HK-2 (cell line): ENCODE results near the gene UCN.
A peak's percentile ranks its signal among the peaks of the same experiment; 100 is the strongest.
"Not testable (repeated sequence)": the region's sequence is repeated elsewhere in the genome, so short reads cannot be mapped to it uniquely, and the experiment has no call there.

Source experiments
- DNase-seq: peaks from one replicate; pipeline ENCODE4 v3.0.0-alpha.2; 2018; ENCODE audit not compliant: unreplicated experiment

UCN gene

DNA sequence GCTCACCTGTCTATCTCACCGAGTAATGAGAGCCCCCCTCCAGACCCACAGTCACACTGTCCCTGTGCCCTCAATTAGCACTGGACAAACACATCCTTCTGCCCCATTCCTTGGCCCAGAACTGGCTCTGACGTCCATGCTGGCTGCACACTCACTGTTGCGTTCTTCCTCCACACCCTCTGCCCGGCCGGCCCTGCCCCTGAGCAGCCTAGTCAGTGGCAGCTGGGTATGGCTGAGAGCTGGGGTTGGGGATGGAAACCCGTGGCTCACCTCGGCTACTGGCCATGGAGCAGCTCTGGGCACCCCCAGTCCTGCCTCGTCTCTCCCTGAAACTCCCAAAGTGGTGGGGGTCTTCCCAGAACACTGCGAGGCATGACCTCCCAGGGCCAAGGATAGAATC is 6.5 kb upstream of the UCN start:
- DNase-seq = no peak

DNA sequence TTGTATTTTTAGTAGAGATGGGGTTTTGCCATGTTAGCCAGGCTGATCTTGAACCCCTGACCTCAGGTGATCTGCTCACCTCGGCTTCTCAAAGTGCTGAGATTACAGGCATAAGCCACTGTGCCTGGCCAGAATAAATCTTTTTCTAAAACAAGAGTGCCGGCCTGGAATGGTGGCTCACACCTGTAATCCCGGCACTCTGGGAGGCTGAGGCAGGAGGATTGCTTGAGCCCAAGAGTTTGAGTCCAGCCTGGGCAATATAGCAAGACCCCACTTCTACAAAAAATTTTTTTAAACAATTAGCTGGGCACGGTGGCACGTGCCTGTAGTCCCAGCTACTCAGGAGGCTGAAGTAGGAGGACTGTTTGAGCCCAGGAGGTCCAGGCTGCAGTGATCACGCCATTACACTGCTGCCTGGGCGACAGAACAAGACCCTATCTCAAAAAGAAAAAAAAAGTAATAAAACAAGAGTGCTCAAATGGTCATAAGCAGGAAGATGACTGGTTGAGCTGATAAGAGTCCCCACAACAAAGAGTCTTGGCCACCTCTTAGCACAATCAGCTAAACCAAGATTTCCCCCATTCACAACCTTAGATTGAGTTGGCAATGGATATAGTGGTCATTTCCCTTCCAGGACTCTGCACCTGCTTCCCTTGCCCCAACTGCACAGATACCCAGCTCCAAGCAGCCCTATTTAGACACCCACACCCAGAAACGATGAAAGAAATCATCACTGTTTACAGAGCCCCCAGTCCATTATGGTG is 5.8 kb upstream of the UCN start:
- DNase-seq = no peak

DNA sequence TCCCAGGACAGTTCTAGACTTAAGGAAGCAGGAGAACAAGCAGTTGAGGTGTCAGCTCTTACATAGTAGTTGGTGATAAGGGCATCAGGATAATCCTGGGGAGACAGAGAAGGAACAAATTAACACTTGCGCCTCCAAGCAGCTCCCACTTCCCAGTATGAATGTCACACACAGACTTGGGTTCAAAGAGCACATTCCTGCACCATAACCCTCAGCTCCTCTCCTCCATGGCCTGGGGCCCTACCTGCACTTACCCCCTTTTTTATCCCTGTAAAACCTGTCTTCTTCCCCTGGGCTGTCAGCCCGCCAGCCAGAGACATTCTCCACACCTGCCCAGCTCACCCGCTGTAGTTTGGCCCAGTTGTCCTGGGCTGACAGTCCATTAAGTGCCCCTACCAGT is 3.9 kb upstream of the UCN start:
- no peak for DNase-seq

DNA sequence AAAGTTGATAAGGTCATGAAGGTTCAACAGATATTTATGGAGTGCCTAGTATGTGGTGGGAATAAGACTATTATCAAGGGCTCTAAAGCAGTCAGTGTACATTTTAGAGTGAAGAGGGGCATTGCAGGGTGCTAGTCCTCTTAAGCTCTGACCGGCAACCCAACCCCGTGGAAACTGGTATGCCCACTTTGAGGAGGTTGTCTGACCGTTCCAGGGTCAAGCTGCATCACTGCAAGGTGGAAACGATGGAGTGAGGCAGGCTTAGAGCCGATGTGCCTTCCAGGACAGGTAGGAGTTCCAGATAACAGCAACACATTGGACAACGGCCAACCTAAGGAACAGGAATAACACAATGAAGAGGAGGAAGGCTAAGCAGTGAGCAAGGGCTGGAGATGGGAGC is 1.4 kb upstream of the UCN start:
- no peak for DNase-seq

DNA sequence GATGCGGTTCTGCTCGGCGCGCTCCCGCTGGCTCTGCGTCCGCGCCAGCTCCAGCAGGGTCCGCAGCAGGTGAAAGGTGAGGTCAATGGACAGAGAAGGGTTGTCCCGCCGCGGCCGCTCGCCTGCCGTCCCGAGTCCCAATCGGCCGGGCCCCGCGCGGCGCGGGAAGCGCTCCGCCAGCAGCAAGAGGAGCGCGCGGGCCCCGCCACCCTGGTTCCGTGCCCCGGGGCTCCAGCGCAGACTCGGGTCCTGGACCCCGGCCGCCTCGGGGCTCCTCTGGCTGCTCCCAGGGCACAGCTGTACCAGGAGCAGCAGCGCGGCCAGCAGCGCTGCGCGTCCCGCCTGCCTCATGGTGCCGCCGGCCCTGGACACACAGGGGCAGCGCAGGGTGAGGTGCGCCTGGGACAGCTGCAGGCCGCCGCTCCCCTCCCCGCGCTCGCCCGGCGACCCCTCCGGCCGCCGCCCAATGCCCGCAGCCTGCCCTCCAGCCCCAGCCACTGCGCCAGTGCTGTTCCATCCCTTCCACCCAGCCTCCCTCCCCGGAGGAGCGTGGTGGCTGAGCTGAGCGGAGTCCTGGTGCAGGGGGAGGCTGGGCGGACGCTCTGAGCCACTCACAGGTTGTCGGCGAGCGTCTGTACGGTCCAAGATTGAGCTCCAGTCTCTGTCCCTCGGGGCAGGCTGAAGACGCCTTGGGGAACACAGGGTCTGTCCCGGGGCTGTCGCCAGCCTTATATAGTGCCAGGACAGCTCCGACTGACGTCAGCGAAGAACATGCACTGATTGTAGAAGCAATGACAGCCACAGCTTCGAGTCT is 493 bp downstream of the UCN start:
- no peak for DNase-seq

DNA sequence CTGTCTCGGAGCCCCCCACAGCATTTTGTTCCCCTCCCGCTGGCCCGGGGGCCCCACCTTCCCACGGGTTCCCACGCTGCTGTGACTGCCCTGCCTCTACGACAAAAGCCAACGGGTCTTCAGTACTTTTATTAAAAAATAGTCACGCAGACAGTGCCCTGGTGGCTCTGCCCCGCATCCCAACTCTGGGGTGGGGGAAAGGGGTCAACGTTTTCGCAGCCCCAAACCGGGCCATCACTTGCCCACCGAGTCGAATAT is 1.0 kb downstream of the UCN start:
- DNase-seq = no peak

DNA sequence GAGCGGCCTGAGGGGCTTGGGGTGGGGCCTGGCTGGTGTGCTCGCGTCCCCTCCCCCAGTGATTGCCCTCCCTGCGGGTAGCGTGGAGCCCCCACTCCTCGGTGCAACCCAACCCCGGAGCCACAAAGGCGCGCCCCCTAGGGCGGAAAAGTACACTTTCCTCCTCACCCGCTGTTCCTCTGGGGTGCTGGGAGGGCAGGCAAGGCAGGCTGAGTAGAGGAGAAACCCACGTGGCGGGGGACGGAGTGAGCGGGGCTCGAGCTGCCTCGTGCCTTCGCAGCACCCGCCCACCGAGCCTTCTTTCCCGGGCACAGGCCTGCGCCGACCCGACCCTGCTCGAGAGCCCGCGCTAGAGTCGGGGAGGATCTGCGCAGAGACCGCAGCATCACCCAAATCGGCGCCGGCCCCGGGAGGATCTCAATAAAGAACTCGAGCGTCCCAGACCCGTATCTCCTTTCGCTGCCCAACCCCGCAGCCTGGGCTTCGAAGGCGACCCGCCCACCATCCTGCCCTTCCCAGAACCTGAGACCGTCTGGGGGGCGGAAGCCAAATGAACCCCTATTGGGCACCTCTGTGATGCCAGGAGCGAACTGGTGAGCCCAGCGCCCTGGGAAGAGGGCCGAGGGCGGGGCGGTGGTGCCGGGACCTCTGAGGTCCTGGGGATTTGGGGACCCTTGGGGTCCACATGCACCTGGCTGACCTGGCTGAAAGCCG is 1.5 kb downstream of the UCN start:
- no peak for DNase-seq

DNA sequence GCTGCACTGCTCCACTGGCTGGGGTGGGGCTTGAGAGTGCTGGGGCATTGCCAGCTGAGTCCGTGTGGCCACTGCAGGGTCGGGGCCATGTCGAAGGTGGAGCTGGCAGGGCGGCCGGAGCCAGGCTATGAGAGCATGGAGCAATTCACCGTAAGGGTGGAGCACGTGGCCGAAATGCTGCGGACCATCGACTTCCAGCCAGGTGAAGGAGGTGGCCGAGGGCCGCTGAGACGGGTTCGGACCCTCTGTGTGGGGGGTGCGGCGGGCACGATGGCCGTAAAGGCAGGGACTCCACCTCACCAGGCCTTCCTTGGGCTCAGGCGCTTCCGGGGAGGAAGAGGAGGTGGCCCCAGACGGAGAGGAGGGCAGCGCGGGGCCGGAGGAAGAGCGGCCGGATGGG is 2.1 kb downstream of the UCN start:
- no peak for DNase-seq

DNA sequence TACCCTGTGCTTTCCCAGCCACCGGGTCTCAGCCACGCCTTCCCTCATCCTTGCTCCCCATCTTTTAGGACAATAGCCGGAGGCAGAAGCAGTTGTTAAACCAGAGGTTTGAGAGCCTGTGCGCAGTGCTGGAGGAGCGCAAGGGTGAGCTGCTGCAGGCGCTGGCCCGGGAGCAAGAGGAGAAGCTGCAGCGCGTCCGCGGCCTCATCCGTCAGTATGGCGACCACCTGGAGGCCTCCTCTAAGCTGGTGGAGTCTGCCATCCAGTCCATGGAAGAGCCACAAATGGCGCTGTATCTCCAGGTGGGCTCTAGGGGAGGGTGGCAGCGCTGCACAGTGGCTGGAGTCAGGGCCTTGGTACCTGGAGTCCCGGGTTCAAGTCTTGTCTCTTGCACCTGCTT is 2.7 kb downstream of the UCN start:
- DNase-seq = no peak

DNA sequence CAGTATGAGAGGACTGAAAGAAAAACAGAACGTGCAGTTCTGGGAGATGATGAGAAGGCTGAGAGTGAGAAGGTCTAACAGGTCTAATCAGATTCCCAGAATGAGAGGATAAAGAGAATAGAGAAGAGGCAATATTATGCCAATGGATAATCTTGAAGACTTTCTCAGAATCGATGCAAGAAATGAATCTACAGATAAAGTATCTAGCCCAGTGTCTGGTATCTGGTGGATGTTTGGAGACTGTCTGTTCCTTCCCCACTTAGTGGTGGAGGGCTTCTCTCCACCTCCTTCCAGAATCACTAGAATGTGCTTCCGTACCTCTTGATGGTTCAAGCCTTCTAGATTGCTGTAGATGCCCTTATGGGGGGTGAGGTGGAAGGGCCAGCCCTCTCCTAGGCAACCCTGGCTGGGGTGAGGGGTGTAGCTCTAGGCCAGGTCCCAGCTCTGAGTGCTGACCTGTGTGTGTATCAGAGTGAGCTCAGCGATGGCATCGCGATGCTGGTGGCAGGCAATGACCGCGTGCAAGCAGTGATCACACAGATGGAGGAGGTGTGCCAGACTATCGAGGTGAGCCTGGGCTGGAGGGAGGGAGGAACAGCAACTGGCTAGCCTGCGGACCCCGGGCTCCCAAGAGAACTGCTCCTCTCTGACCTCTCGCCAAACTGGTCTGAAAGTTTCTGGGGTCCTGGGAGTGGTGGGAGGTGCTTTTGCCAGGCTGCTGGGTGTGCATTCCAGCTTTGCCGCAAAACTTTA is 3.6 kb downstream of the UCN start:
- DNase-seq = no peak

DNA sequence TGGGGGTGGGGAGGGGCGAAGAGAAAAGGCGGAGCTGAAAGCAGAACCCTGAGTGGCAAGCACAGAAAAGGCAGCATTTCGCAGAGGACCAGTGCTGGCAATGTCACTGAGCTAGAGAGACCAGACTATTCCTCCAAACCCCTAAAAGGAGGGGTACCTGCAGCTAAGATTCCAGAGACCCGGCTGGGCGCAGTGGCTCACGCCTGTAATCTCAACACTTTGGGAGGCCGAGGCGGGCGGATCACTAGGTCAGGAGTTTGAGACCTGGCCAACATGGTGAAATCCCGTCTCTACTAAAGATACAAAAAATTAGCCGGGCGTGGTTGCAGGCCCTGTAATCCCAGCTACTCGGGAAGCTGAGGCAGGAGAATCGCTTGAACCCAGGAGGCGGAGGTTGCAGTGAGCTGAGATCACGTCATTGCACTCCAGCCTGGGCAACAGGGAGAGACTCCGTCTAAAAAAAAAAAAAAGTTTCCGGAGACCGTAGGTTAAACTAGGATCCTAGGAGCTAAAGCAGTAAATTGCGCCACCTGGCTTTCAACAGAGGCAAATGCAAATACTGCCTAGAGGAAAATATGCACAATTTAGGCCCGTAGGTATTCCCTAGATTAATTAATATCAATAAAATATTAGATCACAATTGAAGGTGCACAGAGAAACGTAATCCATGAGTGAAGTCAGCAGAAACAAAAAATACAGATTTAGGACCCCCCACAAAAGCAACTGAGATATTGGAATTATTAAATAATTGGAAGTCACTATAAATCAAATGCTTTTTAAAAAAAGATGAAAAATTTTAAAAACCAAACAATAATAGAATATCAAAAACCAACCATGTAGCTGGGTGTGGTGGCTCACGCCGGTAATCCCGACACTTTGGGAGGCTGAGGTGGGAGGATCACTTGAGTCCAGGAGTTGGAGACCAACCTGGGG is 4.9 kb downstream of the UCN start:
- peak; percentile 37 for DNase-seq

DNA sequence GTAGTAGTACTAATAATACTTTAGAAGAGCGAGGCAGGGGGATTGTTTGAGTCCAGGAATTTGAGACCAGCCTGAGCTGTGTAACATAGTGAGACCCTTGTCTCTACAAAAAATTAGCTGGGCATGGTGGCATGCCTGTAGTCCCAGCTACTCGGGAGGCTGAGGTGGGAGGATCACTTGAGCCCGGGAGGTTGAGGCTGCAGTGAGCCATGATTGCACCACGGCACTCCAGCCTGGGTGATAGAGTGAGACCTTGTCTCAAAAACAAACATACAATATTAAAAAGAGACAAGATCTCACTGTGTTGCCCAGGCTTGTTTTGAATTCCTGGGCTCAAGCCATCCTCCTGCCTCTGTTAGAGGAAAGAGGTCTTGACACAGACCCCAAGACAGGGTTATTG is 7.6 kb downstream of the UCN start:
- not testable (repeated sequence) for DNase-seq

DNA sequence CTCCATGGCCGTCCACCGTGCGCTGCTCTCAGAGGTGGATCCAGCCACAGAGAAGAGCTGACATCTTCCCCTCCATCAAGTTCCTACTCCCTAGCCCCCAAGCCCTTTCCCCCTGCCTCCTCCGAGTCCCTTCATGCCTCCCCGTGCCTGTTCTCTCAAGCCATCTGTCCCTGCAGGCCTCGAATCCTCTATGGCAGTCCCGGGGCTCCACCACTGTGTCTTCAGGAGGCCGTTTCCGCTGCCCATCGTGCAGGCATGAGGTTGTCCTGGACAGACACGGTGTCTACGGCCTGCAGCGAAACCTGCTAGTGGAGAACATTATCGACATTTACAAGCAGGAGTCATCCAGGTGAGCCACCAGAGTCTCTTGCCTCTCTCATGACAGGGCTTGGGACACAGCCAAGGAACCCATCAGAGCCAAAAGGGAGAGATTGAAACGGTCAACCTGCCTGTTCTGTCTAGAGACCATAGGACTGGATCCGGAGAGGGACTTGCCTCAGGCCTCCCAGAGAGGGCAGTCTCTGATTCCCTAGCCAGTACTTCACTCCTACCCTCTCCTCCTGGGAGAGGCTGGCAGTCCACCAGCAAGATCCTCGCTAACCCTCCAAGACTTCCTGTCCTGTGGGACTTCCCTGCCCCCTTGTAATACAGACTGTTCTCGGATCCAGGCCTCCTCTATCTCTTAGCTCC is 9.7 kb downstream of the UCN start:
- no peak for DNase-seq

DNA sequence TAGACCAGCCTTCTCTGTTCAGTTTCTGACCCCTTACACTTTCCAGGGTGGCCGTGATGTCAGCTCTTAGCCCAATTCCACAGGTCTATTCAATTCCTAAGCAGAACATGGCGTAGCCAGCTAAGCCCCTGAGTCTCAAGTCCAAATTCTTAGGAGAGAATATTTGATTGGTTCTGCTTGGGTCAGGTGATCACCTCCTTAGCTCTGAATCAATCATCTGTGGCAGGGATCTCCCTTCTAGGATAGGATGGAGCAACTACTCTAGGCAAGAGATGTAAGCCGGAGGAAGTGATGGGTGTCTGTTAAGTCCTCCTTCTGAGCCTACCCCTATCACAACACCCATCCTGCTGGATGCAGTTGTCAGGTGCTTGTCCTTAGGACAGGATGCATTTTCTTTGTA is 11.1 kb downstream of the UCN start:
- DNase-seq = no peak

DNA sequence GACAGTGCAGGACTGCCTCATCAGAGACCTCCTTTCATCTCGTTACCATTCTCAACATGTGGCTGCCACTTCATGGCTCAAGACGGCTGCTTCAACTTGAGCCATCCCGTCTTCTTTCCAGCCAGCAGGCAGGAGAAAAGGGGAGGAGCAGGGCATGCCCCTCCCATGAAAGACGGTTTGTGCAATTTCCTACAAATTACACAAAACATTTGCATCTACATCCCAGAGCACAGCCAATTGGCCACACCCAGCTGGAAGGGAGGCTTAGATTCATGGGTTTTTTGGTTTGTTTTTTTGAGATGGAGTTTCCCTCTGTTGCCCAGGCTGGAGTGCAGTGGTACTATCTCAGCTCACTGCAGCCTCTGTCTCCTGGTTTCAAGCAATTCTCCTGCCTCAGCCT is 11.8 kb downstream of the UCN start:
- DNase-seq = no peak

DNA sequence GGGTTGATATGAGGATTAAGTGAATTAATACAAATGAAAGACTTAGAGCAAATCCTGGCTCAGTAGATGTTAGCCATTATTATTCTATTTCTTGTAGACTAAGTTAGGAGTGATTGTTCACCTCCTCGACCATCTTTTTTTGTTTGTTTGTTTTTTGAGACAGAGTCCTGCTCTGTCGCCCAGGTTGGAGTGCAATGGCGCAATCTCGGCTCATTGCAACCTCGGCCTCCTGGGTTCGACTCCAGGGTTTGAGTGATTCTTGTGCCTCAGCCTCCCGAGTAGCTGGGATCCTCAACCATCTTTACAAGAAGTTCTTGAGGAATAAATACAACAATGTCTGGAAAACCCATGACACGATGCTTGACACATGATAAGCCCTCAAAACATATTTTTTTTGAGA is 13.3 kb downstream of the UCN start:
- DNase-seq = no peak

DNA sequence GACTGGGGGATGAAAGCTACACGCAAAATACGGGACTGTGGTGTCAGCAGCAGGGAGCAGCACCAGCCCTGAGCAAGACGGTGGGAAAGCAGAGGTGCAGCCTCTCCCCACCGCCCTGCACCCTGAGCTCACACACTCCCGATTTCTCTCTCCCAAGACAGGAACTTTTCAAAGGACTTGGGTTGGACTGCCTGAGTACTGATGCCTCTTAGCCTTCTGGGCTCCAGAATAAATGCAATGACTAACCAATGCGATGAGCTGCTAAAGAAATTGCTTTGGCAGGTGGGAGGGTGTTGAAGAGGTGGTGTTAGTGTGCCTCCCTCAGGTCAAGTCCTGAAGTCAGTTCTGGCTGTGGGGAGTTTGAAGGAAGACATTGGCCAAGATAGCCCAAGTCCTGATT is 16.4 kb downstream of the UCN start:
- no peak for DNase-seq

DNA sequence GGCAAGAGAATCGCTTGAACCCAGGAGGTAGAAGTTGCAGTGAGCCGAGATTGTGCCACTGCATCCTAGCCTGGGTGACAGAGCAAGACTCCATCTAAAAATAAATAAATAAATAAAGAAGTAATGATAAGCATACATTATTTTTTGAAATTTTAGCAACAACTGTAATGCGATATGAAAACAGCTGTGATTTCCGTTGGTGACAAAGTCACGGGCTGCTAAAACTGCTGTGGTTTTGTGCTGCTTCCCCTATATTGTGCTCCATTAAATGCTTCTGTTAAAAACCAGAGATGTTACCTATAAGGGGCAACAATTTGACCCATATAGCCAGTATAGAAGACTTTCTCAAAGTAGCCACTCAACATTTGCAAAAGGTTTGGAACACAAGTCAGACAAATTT is 17.7 kb downstream of the UCN start:
- DNase-seq = no peak

DNA sequence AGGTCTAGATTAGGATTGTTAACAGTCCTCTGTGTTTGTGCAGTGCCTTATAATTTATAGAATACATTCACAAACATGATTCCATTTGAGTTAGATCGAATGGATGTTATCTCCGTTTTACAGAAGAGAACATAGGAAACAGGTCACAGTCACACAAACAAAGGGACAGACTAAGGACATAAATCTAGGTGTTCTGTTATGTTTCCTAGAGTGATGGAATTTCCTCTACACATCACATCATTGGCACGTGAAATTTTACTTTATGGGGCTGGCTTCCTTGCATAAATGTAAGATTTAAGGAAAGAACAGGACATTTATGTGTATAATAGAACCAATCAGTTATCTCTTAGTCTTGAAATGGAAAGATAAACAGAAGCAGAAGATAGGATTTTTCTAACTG is 19.6 kb downstream of the UCN start:
- DNase-seq = no peak

DNA sequence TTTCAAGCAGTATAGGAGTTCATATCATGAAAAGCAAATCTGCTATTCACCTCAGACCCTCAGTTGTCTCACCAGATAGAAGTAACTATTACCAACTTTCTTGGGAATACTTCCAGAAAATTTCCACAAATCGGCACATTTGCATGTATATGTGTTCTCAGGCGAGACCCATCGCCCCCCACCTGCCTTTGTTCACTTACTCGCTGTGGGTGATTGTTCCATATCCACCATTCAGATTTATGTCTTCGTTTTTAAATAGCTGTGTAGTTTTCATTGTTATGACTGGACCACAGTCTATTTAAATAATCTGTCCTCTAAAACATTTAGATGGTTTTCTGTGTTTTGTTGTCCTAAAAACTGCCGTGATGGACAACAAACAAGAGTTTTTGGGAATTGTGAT is 22.8 kb downstream of the UCN start:
- DNase-seq = no peak

DNA sequence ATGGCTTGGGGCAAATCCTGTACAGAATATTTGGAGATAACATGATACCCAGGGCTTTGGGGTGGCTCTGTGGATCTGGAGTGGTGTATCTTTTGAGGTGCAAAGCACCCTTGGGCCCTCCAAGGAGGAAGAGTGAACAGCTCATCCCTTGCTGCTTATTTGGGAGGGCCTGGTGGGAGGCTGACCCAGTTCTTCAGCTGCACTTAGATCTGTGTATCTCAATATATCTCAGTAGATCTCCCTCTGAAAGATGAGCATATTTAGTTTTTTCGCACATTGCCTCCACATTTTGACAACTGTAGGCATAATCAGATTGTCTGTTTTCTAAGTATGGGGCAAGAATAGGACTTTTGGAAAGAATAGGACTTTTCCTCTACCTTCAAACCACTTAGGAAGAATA is 23.2 kb downstream of the UCN start:
- DNase-seq = no peak
